Upper lobe of left lung (tissue), 4 donors: Measurements from ENCODE around the gene RBM33.

Experiments used
- CTCF ChIP-seq, 6 experiments: fragments of 450-650 bp in 4 of 6; fragments of 200-600 bp in 2 of 6; sonication (generic) in 2 of 6; IDR thresholded peaks; one replicate each; pipeline ENCODE4 v1.5.1; 2016 to 2019; ENCODE audit warnings: antibody characterized with exemption in 6 of 6
- EP300 ChIP-seq, 4 donors: sonication (generic); formaldehyde crosslinking; IDR thresholded peaks; one replicate each; pipeline ENCODE4 v1.5.1; 2017; ENCODE audit warnings: antibody characterized with exemption in 4 of 4, control low read depth in 2 of 4
- POLR2A ChIP-seq, 4 donors: fragments of 450-650 bp; IDR thresholded peaks; one replicate each; pipeline ENCODE4 v1.5.1; 2016 to 2017; ENCODE audit warnings: antibody characterized with exemption in 4 of 4, mild to moderate bottlenecking in 2 of 4
- POLR2AphosphoS5 ChIP-seq, 2 donors: sonication (generic); formaldehyde crosslinking; IDR thresholded peaks; one replicate each; pipeline ENCODE4 v1.5.1; 2017; ENCODE audit warnings: antibody characterized with exemption in 2 of 2

GRCh38 chr7:155603205-155603857, 41.1 kb upstream of the RBM33 start:
- TF ChIP-seq CTCF (IDR thresholded peaks at IDR 0.05) = no peak
- no peak for TF ChIP-seq POLR2A (IDR thresholded peaks at IDR 0.05)
- no peak for TF ChIP-seq POLR2AphosphoS5 (IDR thresholded peaks at IDR 0.05)
- no peak for TF ChIP-seq EP300 (IDR thresholded peaks at IDR 0.05)
